Measurements from ENCODE around the gene TADA3.
"Not testable (repeated sequence)": the region's sequence is repeated elsewhere in the genome, so short reads cannot be mapped to it uniquely, and the experiment has no call there.

The TADA3 gene

GRCh38 chr3:9783954-9784353, 8.3 kb downstream of the TADA3 start:
- no peak for DNase-seq

- DNase-seq, result no peak
Observed at GRCh38 chr3:9782770-9783169, 9.5 kb downstream of the TADA3 start.

GRCh38 chr3:9781978-9782603, 10.2 kb downstream of the TADA3 start:
- DNase-seq, result no peak

GRCh38 chr3:9781551-9781950, 10.7 kb downstream of the TADA3 start:
- no peak for DNase-seq

GRCh38 chr3:9780910-9781309, 11.4 kb downstream of the TADA3 start:
- no peak for DNase-seq

- DNase-seq, result no peak
Observed at GRCh38 chr3:9780458-9780812, 11.8 kb downstream of the TADA3 start.

- peak in 1 of 2 experiments; percentile 13 for DNase-seq
Observed at GRCh38 chr3:9779721-9780457, 12.4 kb downstream of the TADA3 start.

- no peak for DNase-seq
Observed at GRCh38 chr3:9779075-9779593, 13.1 kb downstream of the TADA3 start.

GRCh38 chr3:9778143-9779074, 13.9 kb downstream of the TADA3 start:
- peak; percentile 50 to 77 for DNase-seq

- DNase-seq, result no peak
Observed at GRCh38 chr3:9777694-9778021, 14.6 kb downstream of the TADA3 start.

GRCh38 chr3:9776896-9777693, 15.2 kb downstream of the TADA3 start:
- no peak for DNase-seq

GRCh38 chr3:9771007-9771406, 21.3 kb downstream of the TADA3 start:
- not testable (repeated sequence) for DNase-seq

GRCh38 chr3:9770276-9770812, 21.9 kb downstream of the TADA3 start:
- no peak for DNase-seq

GRCh38 chr3:9769426-9770275, 22.6 kb downstream of the TADA3 start, which contains the start of gene CAMK1:
Gene CAMK1 (minus strand): TSS chr3:9769947. CDS start chr3:9767749, 2,198 bp downstream.
- DNase-seq, result peak; percentile 54 to 67

- no peak for DNase-seq
Observed at GRCh38 chr3:9769012-9769411, 23.3 kb downstream of the TADA3 start.

GRCh38 chr3:9768141-9768775, 24.0 kb downstream of the TADA3 start:
- DNase-seq, result no peak

GRCh38 chr3:9767418-9767817, 24.9 kb downstream of the TADA3 start:
- DNase-seq, result no peak

- no peak for DNase-seq
Observed at GRCh38 chr3:9765865-9766264, 26.4 kb downstream of the TADA3 start.

- no peak for DNase-seq
Observed at GRCh38 chr3:9762871-9763270, 29.4 kb downstream of the TADA3 start.

GRCh38 chr3:9761919-9762318, 30.4 kb downstream of the TADA3 start:
- DNase-seq, result no peak

Data from stimulated activated CD4-positive, alpha-beta T cell treated with anti-CD3 and anti-CD28 coated beads, Interleukin-4, amount 100 ng/mL, for 4 hours (primary cell).